Endometrial microvascular endothelial cells (primary cell): ENCODE measurements around the gene FIGNL1. TPM values are rescaled to one million over a fixed set of nuclear protein-coding genes. Genes with fewer than 3 reads are reported as not detected.

Experiments
- in situ Hi-C: cut with HindIII; loops from 2 replicates; pipeline ENCODE4 v1.10.0; 2017; ENCODE audit warnings: low sequenced_read_pairs, low pct_unique_long_range_greater_than_20kb; ENCODE audit errors: inconsistent ontology term
- total RNA-seq: library from RNA; depleted of rRNA; stranded (reverse); fragments of >200 nt; gene quantifications from one replicate; pipeline ENCODE4 v1.2.3, GENCODE V29; 2015; ENCODE audit errors: inconsistent ontology term

FIGNL1 gene
- total RNA-seq, 1 donor from 2014 or later: 37.4 TPM

- in situ Hi-C loops: no loop called here
Measured at GRCh38 chr7:50409856-50410745, 40.0 kb downstream of the FIGNL1 start.

GRCh38 chr7:50406935-50407334 lies 43.2 kb downstream of the FIGNL1 start:
- in situ Hi-C loops: no loop called here

- in situ Hi-C loops: no loop called here
Measured at GRCh38 chr7:50405221-50405620, 44.9 kb downstream of the FIGNL1 start.

- in situ Hi-C loops: no loop called here
Measured at GRCh38 chr7:50404392-50404791, 45.8 kb downstream of the FIGNL1 start.

- in situ Hi-C loops: no loop called here
Measured at GRCh38 chr7:50400114-50400513, 50.0 kb downstream of the FIGNL1 start.

- in situ Hi-C loops: no loop called here
Measured at GRCh38 chr7:50399635-50400034, 50.5 kb downstream of the FIGNL1 start.

- in situ Hi-C loops: no loop called here
Measured at GRCh38 chr7:50399206-50399605, 50.9 kb downstream of the FIGNL1 start.

- in situ Hi-C loops: no loop called here
Measured at GRCh38 chr7:50397971-50398324, 52.2 kb downstream of the FIGNL1 start.

- in situ Hi-C loops: no loop called here
Measured at GRCh38 chr7:50397320-50397970, 52.7 kb downstream of the FIGNL1 start.

GRCh38 chr7:50396856-50397255 lies 53.3 kb downstream of the FIGNL1 start:
- in situ Hi-C loops: no loop called here

- in situ Hi-C loops: no loop called here
Measured at GRCh38 chr7:50394315-50394714, 55.8 kb downstream of the FIGNL1 start.

Other genes starting within 250 kb of the FIGNL1 start
- gene IKZF1, start 145.6 kb downstream of the FIGNL1 start, total RNA-seq: not detected
- gene DDC, start 115.1 kb upstream of the FIGNL1 start, total RNA-seq: not detected